IPS DF 4.7 (cell line): ENCODE data around the gene AUP1.

Experiments
- DNase-seq: peaks from one replicate; pipeline ENCODE4 v3.0.0-alpha.2; 2013; ENCODE audit warnings: low spot score; ENCODE audit errors: extremely low read depth

The AUP1 gene

GRCh38 chr2:74558284-74559230, 29.1 kb upstream of the AUP1 start:
- DNase-seq, result no peak

- DNase-seq, result no peak
These were observed 27.4 kb upstream of the AUP1 start for GRCh38 chr2:74556831-74557370.

- DNase-seq, result no peak
These were observed 26.7 kb upstream of the AUP1 start for GRCh38 chr2:74556159-74556558.

GRCh38 chr2:74555610-74556103, 26.2 kb upstream of the AUP1 start:
- DNase-seq, result no peak

- DNase-seq, result no peak
These were observed 25.5 kb upstream of the AUP1 start for GRCh38 chr2:74554820-74555531.

GRCh38 chr2:74553892-74554819, 24.6 kb upstream of the AUP1 start, which contains the start of the genes DOK1 and LOXL3:
Gene DOK1, plus strand, starts transcription at chr2:74554720. Its CDS starts 35 bp downstream, at chr2:74554755.
Gene LOXL3, minus strand, starts transcription at chr2:74553942. Its CDS starts 1,308 bp downstream, at chr2:74552634.
- no peak for DNase-seq

- no peak for DNase-seq
These were observed 23.7 kb upstream of the AUP1 start for GRCh38 chr2:74552914-74553811.

GRCh38 chr2:74551942-74552913, 22.7 kb upstream of the AUP1 start:
- no peak for DNase-seq

GRCh38 chr2:74551530-74551929, 22.0 kb upstream of the AUP1 start:
- DNase-seq, result no peak

GRCh38 chr2:74550231-74550630, 20.7 kb upstream of the AUP1 start:
- no peak for DNase-seq

- DNase-seq, result no peak
These were observed 19.7 kb upstream of the AUP1 start for GRCh38 chr2:74548900-74549826.

- no peak for DNase-seq
These were observed 18.9 kb upstream of the AUP1 start for GRCh38 chr2:74548285-74548899.

- no peak for DNase-seq
These were observed 16.5 kb upstream of the AUP1 start for GRCh38 chr2:74546004-74546403.

- no peak for DNase-seq
These were observed 15.1 kb upstream of the AUP1 start for GRCh38 chr2:74544634-74545033.

- DNase-seq, result no peak
These were observed 13.5 kb upstream of the AUP1 start for GRCh38 chr2:74542978-74543377.

GRCh38 chr2:74540291-74540690, 10.8 kb upstream of the AUP1 start:
- no peak for DNase-seq

GRCh38 chr2:74538881-74539339, 9.4 kb upstream of the AUP1 start:
- no peak for DNase-seq
